Astrocyte of the hippocampus (primary cell): ENCODE results near the gene P2RY4.
"Not testable (repeated sequence)": the region's sequence is repeated elsewhere in the genome, so short reads cannot be mapped to it uniquely, and the experiment has no call there.

Experiments used
- DNase-seq: peaks from one replicate; pipeline ENCODE4 v3.0.0; 2011; ENCODE audit warnings: low read depth, low spot score

Gene P2RY4

DNA sequence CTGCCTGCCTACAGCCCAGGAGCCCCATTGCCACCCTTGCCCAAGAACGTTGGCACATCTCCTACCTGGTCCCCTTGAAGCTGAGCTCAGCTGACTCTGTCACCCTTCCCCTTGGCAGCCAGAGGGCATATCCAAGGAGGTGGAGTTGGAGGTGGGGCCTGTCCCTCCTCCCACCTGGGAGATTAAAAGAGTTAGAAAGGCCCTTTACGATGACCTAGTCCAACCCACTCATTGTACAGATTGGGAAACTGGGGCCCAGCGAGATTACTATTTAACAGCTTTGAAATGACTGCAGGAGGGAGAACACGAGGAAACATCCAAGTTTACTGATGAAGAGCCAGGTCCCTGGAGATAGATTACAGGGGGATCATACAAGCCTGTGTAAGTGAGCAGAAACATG lies at the start of gene P2RY4:
P2RY4 (minus strand) TSS at position 101 of the 400 bp plus-strand sequence. CDS start 580 bp downstream, outside the sequence.
- no peak for DNase-seq

DNA sequence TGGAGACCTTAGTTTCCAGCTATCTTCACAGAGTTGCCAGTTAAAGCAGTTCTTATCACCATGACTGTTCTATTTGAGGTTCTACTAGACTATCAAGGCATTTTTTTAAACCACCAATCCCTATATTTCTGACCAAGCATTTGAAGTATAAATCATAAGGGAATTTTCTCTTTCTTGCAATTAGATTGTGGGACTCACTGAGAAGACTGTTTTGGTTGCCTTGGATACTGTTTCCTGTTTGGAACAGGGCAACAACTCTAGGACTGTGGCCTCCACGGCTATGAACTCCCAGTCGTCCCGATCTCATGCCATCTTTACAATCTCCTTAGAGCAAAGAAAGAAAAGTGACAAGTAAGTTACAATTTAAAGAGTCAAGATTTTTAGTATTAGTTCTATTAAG lies 41.7 kb upstream of the P2RY4 start:
- DNase-seq, result peak; percentile 44

DNA sequence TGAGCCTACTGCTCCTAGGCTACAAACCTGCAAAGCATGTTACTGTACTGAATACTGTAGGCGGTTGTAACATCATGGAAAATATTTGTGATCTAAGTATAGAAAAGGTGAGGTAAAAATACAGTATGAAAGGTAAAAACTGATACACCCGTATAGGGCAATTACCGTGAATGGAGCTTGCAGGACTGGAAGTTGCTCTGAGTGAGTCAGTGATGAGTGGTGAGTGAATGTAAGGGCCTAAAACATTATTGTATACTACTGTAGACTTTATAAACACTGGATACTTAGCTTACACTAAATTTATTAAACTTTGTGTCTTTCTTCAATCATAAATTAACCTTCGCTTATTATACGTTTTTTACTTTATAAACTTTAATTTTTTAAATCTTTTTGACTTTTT lies 33.6 kb upstream of the P2RY4 start:
- DNase-seq, result no peak

DNA sequence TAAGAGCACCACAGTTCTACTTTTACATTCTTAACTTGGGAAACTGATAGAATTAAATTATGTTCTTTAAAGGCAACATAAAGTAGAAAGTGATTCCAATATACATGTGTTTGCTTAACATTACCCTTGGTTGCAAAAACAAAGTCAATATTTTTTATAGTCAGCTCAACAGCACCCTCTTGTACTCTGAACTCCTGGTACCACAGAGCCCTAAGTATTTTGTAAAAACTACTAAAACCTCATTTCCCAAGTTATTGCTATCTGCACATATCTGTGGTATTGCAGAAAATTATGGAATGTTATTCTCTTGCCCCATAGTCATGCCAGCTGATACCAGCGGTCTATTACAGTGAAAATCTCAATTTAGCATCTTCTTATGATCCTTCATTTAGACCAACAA lies 32.8 kb upstream of the P2RY4 start:
- no peak for DNase-seq

DNA sequence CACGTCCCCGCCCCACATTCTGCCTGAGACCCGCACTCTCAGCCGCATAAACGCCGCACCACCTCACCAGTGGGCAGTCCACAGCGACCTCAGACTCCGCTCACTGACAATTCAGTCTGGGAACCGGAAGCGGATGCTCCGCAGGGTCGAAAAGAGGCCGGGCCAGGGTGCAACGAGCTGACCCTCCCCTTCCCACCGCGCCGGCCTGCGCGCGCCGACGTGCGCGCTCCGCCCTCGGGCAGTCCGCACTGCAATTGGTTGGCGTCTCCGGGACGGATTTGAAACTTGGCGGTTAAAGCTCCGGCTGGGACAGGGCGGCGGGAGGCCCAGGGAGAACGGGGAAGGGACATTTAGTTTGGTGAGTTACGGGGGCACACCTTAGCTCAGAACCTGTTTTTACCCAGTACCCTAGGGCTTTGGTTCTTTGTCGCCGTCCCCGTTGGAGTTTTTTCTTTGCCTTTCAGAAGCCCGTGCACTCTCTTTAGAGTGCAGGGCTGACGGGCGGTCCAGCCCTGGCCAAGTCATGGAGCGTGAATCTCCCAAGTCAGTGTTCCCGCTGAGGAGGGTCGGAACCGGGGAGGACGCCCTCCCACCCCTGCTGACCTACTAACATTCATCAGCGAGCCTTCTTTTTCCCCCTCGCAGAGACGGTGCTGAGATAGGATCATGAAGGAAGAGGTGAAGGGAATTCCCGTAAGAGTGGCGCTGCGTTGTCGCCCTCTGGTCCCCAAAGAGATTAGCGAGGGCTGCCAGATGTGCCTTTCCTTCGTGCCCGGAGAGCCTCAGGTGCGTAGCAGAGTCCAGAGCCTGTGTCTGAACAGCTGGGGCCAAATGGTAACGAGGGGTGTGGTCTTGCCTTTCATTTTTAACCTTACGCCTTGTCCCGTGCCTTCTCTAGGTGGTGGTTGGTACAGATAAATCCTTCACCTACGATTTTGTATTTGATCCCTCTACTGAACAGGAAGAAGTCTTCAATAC lies 30.1 kb upstream of the P2RY4 start, which contains the start of the genes KIF4A and PDZD11:
KIF4A (plus strand) TSS at position 312 of the 978 bp plus-strand sequence; CDS start at position 667, 355 bp downstream.
PDZD11 (minus strand) TSS at position 135 of the 978 bp plus-strand sequence. CDS start 586 bp downstream, outside the sequence.
- peak; percentile 93 for DNase-seq

DNA sequence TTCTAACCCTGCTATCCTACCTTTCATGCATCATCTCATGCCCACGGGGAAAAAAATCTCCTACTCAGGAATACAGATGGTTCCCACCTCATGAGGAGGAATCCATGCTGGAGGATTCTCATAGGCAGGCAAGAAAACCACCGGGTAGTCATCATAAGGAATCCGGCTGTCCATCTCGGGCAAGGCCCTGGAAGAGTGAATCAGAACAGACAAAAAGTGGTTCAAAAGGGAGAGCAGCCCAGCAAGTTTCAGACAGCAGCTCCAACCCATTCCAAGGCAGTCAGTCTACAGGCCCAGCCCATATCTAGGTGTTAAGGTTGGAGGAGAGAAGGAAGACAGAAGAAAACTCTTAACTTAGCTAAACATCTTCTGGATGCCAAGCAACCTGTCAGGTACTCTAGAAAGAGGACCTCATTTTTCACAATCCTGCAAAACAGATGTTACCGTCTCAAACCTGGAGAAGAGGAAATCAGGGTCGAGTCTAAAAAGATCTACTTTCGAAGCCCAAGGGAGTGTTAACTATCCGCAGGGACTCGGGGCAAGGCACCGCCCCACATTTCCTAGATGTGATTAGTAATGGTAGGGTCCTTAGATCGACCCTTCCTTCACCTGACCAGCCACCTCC lies 29.3 kb upstream of the P2RY4 start:
- no peak for DNase-seq

DNA sequence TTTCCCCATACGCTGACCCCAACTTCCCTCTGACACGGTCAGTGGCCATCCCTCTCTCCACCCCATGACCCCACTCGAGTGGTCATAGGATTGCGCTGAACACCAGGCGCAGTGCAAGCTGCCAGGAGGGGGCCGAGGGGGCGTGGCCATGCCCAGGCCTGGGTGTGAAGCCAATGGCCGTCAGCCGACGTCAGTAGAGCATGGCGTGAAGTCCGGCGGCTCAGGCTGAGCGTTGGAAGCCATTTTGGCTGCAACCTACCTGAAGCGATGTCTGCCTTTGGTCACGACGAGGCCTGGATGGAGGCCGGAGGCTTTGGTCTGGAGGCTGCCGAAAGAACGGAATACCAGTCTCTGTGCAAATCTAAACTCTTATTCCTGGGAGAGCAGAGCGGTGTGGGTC lies 21.9 kb upstream of the P2RY4 start, which contains the start of gene RAB41:
RAB41 (plus strand) TSS at position 222 of the 400 bp plus-strand sequence; CDS start at position 268, 46 bp downstream.
- no peak for DNase-seq

DNA sequence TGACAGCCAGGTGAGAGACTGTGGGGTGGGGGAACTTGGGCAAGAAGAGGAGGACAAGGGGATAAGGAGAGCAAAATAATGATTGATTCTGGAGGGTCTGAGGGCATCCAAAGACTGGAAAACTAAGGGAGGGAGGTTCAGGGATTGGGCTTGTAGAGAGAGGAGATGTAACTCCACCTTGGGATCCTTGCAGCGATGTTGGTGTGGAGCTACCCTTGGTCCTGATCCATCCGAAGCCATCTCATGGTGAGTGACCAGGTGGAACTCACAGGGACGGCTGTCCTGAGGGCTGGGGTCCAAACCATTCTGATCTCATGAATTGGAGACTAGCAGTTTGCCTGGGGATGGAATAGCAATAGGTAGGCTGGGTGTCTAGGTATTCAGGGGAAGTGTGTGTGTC lies 20.6 kb upstream of the P2RY4 start:
- DNase-seq, result no peak

DNA sequence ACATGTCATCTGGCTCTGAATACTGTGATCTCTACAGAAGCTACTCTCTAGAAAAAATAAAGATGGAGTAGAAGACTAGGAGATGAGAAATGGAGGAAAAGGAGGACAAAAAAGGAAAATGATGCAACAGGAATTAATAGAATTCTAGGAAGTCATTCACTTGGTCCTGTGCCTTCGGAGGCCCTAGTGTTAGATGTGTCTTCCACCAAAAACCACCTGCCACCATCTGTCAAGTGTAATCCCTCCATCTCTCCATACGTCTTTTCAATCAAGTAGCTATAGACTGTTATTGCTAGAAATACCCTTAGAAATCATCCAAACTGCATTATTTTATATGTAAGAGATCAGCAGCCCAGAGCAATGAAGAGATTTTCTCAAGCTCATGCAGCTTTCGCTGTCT lies 19.1 kb upstream of the P2RY4 start:
- DNase-seq, result no peak

DNA sequence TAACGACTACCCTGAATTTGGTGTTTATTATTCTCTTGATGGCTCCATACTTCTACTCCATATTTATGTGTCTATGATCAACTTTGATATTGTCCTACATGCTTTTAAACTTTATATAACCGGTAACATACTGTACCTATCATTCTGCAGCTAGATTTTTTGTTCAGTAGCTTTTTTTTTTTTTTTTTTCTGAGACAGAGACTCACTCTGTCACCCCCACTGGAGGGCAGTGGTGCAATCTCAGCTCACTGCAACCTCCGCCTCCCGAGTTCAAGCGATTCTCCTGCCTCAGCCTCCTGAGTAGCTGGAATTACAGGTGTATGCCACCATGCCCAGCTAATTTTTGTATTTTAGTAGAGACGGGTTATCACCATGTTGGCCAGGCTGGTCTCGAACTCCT lies 14.0 kb upstream of the P2RY4 start:
- DNase-seq, result not testable (repeated sequence)

DNA sequence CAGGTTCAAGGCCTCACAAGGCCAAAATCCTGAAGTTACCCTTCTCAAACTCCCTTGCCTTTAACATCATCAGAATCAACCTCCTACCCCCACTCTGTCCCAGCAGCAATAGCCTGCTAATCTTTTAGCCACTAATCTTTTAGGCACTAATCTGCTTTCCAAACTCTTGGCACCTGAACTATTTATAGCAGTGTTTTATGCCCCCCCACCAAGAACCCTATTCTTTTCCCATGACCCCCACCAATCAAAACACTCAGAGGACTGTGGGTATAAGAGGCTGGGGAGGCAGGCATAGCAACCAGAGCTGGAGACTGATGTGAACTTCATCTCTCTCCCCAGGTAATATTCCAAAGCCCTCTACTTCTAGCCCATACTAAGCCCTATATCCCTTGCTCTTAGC lies 8.0 kb upstream of the P2RY4 start, which contains the start of gene ARR3:
ARR3 (plus strand) TSS at position 301 of the 400 bp plus-strand sequence. CDS start 1,052 bp downstream, outside the sequence.
- no peak for DNase-seq

DNA sequence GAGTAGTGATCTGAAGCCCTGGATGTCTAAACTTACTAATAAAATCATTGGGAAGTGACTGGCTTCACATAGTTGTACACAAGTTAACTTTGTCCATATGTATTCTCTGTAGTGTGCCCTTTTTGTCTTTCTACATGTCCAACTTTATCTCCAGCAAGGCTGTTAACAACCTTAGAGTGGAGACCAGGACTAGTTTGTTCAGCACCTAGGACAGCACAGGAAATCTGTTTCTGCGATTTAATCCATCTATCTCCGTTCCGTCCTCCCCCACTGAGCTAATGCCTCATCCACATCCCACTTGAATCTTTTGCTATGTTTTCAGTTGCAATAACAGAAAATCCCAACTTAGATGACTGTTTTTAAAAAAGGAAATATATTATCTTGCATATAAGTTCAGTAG lies 4.8 kb upstream of the P2RY4 start:
- DNase-seq, result peak; percentile 7

DNA sequence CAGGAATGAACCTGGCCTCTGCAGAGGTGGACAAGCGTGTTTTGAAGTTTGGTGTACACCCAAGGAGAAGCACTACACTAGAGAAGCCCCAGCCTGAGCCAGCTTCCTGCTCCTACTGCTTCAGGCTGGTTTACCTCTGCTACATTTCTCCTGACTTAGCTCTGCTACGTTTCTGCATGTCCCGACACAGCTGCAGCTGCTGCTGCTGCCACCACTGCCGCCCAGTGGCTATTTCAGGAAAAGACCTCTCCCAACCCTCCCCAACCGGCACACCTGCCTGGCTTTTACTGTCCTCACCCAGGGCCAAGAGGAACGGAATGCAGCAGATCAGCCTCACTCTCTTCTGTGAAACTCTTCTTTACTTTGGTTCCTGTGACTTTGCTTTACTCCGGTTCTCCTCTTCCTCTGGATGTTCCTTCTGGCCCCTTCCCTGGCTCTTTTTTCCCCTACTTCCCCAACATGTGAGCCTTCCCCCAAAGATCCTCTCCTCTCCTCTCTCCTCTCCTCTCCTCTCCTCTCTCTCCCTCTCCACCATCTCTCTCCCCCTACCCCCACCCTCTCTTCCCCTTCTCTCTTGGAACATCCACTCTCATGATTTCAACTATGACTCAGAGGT lies 3.1 kb upstream of the P2RY4 start:
- peak; percentile 61 for DNase-seq

DNA sequence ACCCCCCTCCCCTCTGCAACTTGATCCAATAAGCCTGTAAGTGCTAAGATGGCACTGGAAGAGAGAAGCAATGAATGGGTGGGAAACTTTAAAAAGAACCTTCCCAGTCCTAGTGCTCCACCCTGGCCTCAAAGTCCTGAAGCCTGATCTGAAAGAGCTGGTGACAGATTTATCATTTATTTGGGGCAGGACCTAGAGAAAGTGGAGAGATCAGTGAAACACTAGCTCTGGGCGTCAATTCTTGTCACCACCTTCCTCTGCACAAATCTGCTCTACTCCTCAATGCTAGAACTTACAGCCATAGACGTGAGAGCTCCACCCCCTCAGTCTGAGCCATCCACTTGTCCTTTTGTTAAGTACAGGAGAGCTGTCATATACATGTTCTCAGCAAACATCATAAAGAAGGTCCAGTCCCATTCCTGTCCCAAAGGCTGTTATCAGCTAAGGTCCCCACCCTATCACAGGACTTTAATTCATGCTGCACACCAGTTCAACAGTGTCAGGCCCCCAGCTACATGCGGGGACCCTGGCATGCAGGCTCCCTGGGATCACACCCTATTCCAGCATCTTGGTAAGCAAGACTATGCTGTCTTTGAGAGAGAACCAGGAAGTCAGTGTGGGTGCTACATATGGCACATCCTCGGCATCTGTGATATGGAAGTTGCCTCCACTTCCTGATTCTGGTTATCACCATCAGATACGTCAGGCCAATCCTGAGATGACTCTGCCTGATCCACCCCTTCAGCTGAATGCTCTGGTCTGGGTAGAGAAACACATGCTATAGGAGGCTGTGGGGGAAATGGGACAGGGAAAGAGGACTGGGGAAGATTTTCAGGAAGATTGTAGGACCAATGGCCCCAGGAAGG lies 2.3 kb downstream of the P2RY4 start:
- DNase-seq, result no peak

DNA sequence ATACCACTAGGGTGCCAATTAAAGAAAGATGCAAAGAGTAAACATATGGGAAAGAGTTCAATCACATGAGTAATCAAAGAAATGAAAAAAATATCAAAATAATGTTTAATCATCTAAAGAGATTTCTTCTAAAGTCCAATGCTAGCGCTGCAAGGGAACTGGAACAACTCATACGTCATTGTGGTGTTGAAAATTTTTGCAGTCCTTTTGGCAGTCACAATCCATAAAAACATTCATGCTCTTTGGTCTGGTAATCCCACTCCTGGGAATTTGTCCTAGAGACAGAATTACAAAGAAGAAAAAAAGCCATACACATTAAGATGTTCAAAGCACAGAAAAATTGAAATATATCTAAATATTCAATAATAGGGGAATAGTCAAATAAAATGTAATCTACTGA lies 4.6 kb downstream of the P2RY4 start:
- DNase-seq, result no peak

DNA sequence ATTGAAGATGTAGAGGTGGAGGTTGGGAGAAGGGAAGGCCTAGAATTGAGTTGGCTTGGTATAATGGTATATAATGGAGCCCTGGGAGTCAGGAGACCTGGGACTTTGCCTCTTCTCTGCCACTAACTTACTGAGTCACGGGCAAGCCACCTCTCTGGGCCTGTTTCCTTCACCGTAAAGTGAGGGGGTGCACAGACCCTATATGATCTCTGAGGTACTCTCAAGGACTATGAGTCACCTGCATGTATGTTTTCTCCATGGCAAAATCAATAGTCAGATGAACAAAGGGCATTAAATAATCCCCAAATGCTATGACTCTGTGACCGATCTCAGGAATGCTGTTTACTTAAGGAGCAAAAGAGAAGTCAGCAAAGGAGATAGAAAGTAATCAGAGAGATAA lies 5.1 kb downstream of the P2RY4 start:
- DNase-seq, result no peak

DNA sequence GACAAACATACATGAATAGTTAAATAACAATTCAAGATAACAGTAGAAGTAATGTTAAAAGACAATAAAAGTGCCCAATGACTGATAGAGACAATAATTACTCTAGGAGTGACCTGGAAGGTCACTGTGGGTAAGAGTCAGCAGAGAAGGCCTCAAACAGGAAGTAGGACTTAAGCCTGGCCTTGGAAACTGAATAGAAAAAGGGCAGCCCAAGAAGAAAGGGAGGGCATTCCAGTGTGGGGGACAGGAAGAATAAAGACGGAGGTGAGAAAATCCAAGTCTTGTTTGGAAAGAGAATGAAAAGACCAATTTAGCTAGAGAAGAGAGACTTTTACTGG lies 6.0 kb downstream of the P2RY4 start:
- no peak for DNase-seq

DNA sequence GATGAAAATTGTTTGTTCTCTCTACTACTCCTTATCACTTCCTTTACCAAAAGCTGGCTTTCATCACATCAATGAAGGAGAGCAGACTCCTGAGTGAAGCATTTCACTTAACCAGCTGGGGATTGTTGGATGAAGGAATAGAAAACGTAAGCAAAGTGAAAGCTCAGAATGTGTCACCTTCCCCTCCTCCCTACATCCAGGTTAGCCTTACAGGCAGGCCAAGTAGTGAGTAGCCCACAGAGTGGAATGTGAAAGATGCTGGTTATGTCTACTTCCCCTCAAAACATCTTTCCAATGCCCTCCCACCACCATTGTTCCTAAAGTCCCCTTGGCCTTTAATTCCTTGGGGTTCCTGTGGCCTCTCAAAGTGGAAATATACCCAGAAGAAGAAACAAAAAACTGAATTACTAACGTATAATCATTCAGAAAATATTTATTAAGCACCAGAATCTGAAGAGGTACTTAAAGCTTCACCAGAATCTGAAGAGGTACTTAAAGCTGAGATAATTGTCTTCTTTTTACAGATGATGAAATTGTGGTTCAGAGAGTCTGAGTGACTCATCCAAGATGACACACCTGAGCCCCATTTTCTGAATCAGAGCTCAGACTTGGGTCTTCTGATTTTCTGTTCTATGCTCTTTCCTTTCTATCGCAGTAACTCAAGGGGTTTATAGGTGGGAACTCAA lies 6.5 kb downstream of the P2RY4 start:
- DNase-seq, result no peak

DNA sequence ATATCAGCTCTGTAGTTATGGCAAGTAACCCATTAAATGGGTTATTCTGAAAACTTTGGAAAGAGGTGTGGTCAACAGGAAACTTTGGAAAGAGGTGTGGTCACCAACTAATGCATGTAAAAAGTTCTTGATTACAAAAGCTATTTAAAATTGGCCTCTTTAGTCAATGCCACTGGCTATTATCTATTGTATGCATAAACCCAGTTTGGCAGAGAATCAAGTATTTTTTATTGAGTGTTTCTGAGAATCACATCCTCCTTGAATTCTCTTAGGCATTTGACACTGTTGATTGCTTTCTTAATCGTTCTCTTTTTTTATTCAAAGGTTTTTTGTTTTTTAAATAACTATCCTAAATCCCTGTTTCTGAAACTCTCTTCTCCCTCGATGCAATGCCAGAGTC lies 7.5 kb downstream of the P2RY4 start:
- DNase-seq, result no peak

DNA sequence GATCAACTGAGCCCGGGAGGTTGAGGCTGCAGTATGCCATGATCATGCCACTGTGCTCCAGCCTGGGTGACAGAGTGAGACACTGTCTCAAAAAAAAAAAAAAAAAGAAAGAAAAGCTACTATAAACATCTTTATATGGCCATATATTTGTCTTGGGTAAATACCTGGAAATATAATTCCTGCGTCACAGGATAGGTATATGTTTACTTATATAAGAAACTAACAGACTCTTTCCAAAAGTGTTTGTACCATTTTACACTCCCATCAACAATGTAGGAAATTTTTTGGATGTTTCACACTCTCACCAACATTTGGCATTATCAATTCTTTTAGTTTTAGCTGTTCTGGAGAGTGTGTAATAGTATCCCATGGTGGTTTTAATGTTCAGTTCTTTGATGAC lies 12.8 kb downstream of the P2RY4 start:
- no peak for DNase-seq

DNA sequence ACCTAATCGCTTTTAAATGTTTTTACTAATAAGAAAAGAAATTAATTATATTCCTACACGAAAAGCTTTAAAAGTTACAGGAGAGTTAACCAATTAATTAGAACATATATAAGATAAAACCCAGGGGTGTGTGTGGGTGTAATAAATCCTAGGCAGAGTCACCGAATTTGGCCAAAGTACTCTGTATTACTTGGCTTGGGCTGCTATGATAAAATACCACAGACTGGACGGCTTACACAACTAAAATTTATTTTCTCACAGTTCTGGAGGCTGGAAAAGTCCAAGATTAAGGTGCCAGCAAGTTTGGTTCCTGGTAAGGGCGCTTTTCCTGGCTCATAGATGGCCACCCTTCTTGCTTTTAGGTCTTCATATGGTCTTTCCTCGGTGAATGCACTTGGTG lies 15.1 kb downstream of the P2RY4 start:
- no peak for DNase-seq
